Subcutaneous adipose tissue (tissue), 4 donors: ENCODE measurements around the gene KIF1A. TPM values are rescaled to one million over a fixed set of nuclear protein-coding genes. Genes with fewer than 3 reads are reported as not detected.

Experiments
- CTCF ChIP-seq: fragments of 450-650 bp; IDR thresholded peaks from one replicate; pipeline ENCODE4 v1.5.1; 2016; ENCODE audit warnings: low read depth, mild to moderate bottlenecking, control low read depth, antibody characterized with exemption, moderate library complexity
- total RNA-seq, 4 donors: library from RNA; depleted of rRNA; stranded (reverse); fragments of >200 nt; gene quantifications; one replicate each; pipeline ENCODE4 v1.1.0, GENCODE V29; 2016

Gene KIF1A
- total RNA-seq, 4 donors from 2014 or later, result not detected

GRCh38 chr2:240717181-240717641 lies 102.8 kb downstream of the KIF1A start:
- no peak for TF ChIP-seq CTCF

- TF ChIP-seq CTCF, result no peak
Measured at GRCh38 chr2:240716130-240716798, 103.8 kb downstream of the KIF1A start.

GRCh38 chr2:240714747-240715725 lies 105.0 kb downstream of the KIF1A start:
- TF ChIP-seq CTCF, result no peak

- no peak for TF ChIP-seq CTCF
Measured at GRCh38 chr2:240713928-240714746, 105.9 kb downstream of the KIF1A start.

- TF ChIP-seq CTCF, result no peak
Measured at GRCh38 chr2:240713071-240713927, 106.7 kb downstream of the KIF1A start.

GRCh38 chr2:240712121-240712520 lies 107.9 kb downstream of the KIF1A start:
- TF ChIP-seq CTCF, result no peak
